ENCODE measurements around the gene MAS1. TPM values are rescaled to one million over a fixed set of nuclear protein-coding genes. Genes with fewer than 3 reads are reported as not detected.

Gene MAS1
- polyA plus RNA-seq, 1 of the 3 experiments (the other 2 are of a cell fraction) = not detected

GRCh38 chr6:159874435-159874834 is 16.4 kb upstream of the MAS1 start:
- Histone ChIP-seq H3K4me2 (no peak overlapping the region), H3K4me3 (ENCODE audit: low read depth in 2 of 2, low read length in 1 of 2) (no peak overlapping the region), H3K9me3 (no peaks in the 10 kb centered on the region), H2AFZ (ENCODE audit: low read depth) (no peak overlapping the region), H4K20me1 (ENCODE audit: insufficient read depth) (no peaks in the 10 kb centered on the region), H3K9ac (no peak overlapping the region), H3K4me1 (ENCODE audit: control insufficient read depth in 1 of 2, insufficient read depth in 2 of 2, low read depth in 1 of 2, low read length in 1 of 2) (no peaks in the 10 kb centered on the region), H3F3A (replicated peaks; ENCODE audit: insufficient read depth) (no peaks in the 10 kb centered on the region), H3K9me2 (no peaks in the 10 kb centered on the region), H3K36me3 (replicated peaks in 1 of 2; ENCODE audit: control insufficient read depth in 1 of 2, insufficient read depth in 2 of 2, low read length in 1 of 2) (no peaks in the 10 kb centered on the region), H3K27ac (ENCODE audit: low read depth in 2 of 2, low read length in 1 of 2) (no peak overlapping the region), H3K79me2 (ENCODE audit: insufficient read depth) (no peaks in the 10 kb centered on the region), H3K27me3 (ENCODE audit: insufficient read depth) (peaks cover 7% of the 10 kb centered on the region; the same call in 1 of the 2 replicates)
- POLR2A ChIA-PET = no interaction called here
- no peak for DNase-seq
- 67% methylated on average over 2 of the region's 2 CpGs for WGBS (ENCODE audit: low lambda C conversion rate)
- CTCF ChIA-PET = interaction anchor here (1.1 kb wide), 1 partner anchor 68 kb away, joined by 4 read pairs; no protein-coding TSS in a partner anchor
- no peak for TF ChIP-seq MAX (IDR thresholded peaks at IDR 0.05; ENCODE audit: low read depth)
- TF ChIP-seq FOXJ3 (CRISPR knock-in tag; IDR thresholded peaks at IDR 0.05) = no peak
- no peak for TF ChIP-seq SMC3 (IDR thresholded peaks at IDR 0.05; ENCODE audit: low read depth, low read length)
- no peak for TF ChIP-seq RFX5 (IDR thresholded peaks at IDR 0.05; ENCODE audit: low read length)
- TF ChIP-seq CTCF (IDR thresholded peaks at IDR 0.05) = no peak
- TF ChIP-seq TEAD4 (IDR thresholded peaks at IDR 0.05; ENCODE audit: borderline replicate concordance, insufficient read depth) = no peak
- no peak for TF ChIP-seq TAF1 (IDR thresholded peaks at IDR 0.05; ENCODE audit: borderline replicate concordance, low read depth, low read length)
- TF ChIP-seq RXRA (IDR thresholded peaks at IDR 0.05; ENCODE audit: borderline replicate concordance, low read depth) = no peak
- TF ChIP-seq FOSL2 (IDR thresholded peaks at IDR 0.05; ENCODE audit: borderline replicate concordance, low read depth) = no peak

GRCh38 chr6:159875194-159875593 is 15.6 kb upstream of the MAS1 start:
- H3K4me1 ChIP-seq (ENCODE audit: control insufficient read depth in 1 of 2, insufficient read depth in 2 of 2, low read depth in 1 of 2, low read length in 1 of 2) = no peaks in the 10 kb centered on the region
- H3K36me3 ChIP-seq (replicated peaks in 1 of 2; ENCODE audit: control insufficient read depth in 1 of 2, insufficient read depth in 2 of 2, low read length in 1 of 2) = no peaks in the 10 kb centered on the region
- H3K4me2 ChIP-seq = no peak overlapping the region
- peaks cover 7% of the 10 kb centered on the region; the same call in 1 of the 2 replicates for H3K27me3 ChIP-seq (ENCODE audit: insufficient read depth)
- no peaks in the 10 kb centered on the region for H3K79me2 ChIP-seq (ENCODE audit: insufficient read depth)
- H3K4me3 ChIP-seq (ENCODE audit: low read depth in 2 of 2, low read length in 1 of 2) = no peak overlapping the region
- H3K9ac ChIP-seq = no peak overlapping the region
- 50% methylated on average over 4 of the region's 4 CpGs for WGBS (ENCODE audit: low lambda C conversion rate)
- no peaks in the 10 kb centered on the region for H3F3A ChIP-seq (replicated peaks; ENCODE audit: insufficient read depth)
- no peak overlapping the region for H2AFZ ChIP-seq (ENCODE audit: low read depth)
- no peak overlapping the region for H3K27ac ChIP-seq (ENCODE audit: low read depth in 2 of 2, low read length in 1 of 2)
- no peaks in the 10 kb centered on the region for H3K9me3 ChIP-seq
- no peak for DNase-seq
- CTCF ChIA-PET = interaction anchor here (1.1 kb wide), 1 partner anchor 67 kb away, joined by 4 read pairs; no protein-coding TSS in a partner anchor
- POLR2A ChIA-PET = no interaction called here
- no peaks in the 10 kb centered on the region for H4K20me1 ChIP-seq (ENCODE audit: insufficient read depth)
- no peaks in the 10 kb centered on the region for H3K9me2 ChIP-seq
- no peak for TF ChIP-seq SIN3A (IDR thresholded peaks at IDR 0.05; ENCODE audit: borderline replicate concordance, low read depth, low read length)
- TF ChIP-seq NRF1 (IDR thresholded peaks at IDR 0.05; ENCODE audit: low read depth, low read length) = no peak
- no peak for TF ChIP-seq NFIC (IDR thresholded peaks at IDR 0.05; ENCODE audit: borderline replicate concordance)
- TF ChIP-seq EP300 (IDR thresholded peaks at IDR 0.05; ENCODE audit: borderline replicate concordance in 1 of 2, low read depth in 1 of 2, low read length in 1 of 2) = no peak
- TF ChIP-seq FOSL2 (IDR thresholded peaks at IDR 0.05; ENCODE audit: borderline replicate concordance, low read depth) = no peak
- TF ChIP-seq IRF3 (IDR thresholded peaks at IDR 0.05; ENCODE audit: low read depth, low read length) = no peak
- TF ChIP-seq PBX3 (IDR thresholded peaks at IDR 0.05) = no peak
- no peak for TF ChIP-seq JUND (IDR thresholded peaks at IDR 0.05)
- TF ChIP-seq ELF1 (IDR thresholded peaks at IDR 0.05) = no peak
- no peak for TF ChIP-seq FOXM1 (IDR thresholded peaks at IDR 0.05; ENCODE audit: low read depth)
- TF ChIP-seq MXI1 (IDR thresholded peaks at IDR 0.05; ENCODE audit: low read depth, low read length) = no peak
- no peak for TF ChIP-seq TCF12 (IDR thresholded peaks at IDR 0.05)
- no peak for TF ChIP-seq TAF1 (IDR thresholded peaks at IDR 0.05; ENCODE audit: borderline replicate concordance, low read depth, low read length)
- TF ChIP-seq RXRA (IDR thresholded peaks at IDR 0.05; ENCODE audit: borderline replicate concordance, low read depth) = no peak
- no peak for TF ChIP-seq USF1 (IDR thresholded peaks at IDR 0.05; ENCODE audit: borderline replicate concordance, low read depth)
- TF ChIP-seq ZBTB33 (IDR thresholded peaks at IDR 0.05; ENCODE audit: borderline replicate concordance, low read depth) = no peak
